RPMI7951 (cell line): Measurements from ENCODE around the gene LRRC49. TPM values are rescaled to one million over a fixed set of nuclear protein-coding genes. Genes with fewer than 3 reads are reported as not detected.
"Not testable (repeated sequence)": the region's sequence is repeated elsewhere in the genome, so short reads cannot be mapped to it uniquely, and the experiment has no call there.

Experiments
- DNase-seq: peaks from one replicate; pipeline ENCODE4 v3.0.0-alpha.2; 2012; ENCODE audit warnings: low read depth
- total RNA-seq: library from RNA; depleted of rRNA; stranded (reverse); fragments of >200 nt; shearing (Covaris generic); gene quantifications from 2 replicates; pipeline ENCODE4 v1.2.3, GENCODE V29; 2014

Gene LRRC49
- total RNA-seq, 1 experiment from 2014 or later = 14.5 TPM

GRCh38 chr15:70995383-70995970, 102.9 kb downstream of the LRRC49 start:
- DNase-seq = no peak

GRCh38 chr15:70998319-70998718, 105.7 kb downstream of the LRRC49 start:
- no peak for DNase-seq

- DNase-seq = no peak
These were observed 109.7 kb downstream of the LRRC49 start for GRCh38 chr15:71002316-71002715.

GRCh38 chr15:71003319-71003718, 110.7 kb downstream of the LRRC49 start:
- peak; percentile 16 for DNase-seq

- DNase-seq = not testable (repeated sequence)
These were observed 111.9 kb downstream of the LRRC49 start for GRCh38 chr15:71004506-71004905.

GRCh38 chr15:71005895-71006294, 113.3 kb downstream of the LRRC49 start:
- DNase-seq = no peak

GRCh38 chr15:71008250-71008870, 115.7 kb downstream of the LRRC49 start:
- DNase-seq = no peak

GRCh38 chr15:71010472-71010871, 117.8 kb downstream of the LRRC49 start:
- no peak for DNase-seq

GRCh38 chr15:71010997-71011396, 118.4 kb downstream of the LRRC49 start:
- no peak for DNase-seq

GRCh38 chr15:71011503-71012155, 119.0 kb downstream of the LRRC49 start:
- DNase-seq = peak; percentile 62

- no peak for DNase-seq
These were observed 120.8 kb downstream of the LRRC49 start for GRCh38 chr15:71013446-71013845.

GRCh38 chr15:71015342-71015741, 122.7 kb downstream of the LRRC49 start:
- no peak for DNase-seq

- not testable (repeated sequence) for DNase-seq
These were observed 138.6 kb downstream of the LRRC49 start for GRCh38 chr15:71031232-71031631.

- not testable (repeated sequence) for DNase-seq
These were observed 142.9 kb downstream of the LRRC49 start for GRCh38 chr15:71035478-71035877.

GRCh38 chr15:71042356-71042922, 149.8 kb downstream of the LRRC49 start:
- no peak for DNase-seq

- DNase-seq = peak; percentile 28
These were observed 150.7 kb downstream of the LRRC49 start for GRCh38 chr15:71043373-71043772.

- peak; percentile 16 for DNase-seq
These were observed 151.4 kb downstream of the LRRC49 start for GRCh38 chr15:71044006-71044405.

- not testable (repeated sequence) for DNase-seq
These were observed 153.5 kb downstream of the LRRC49 start for GRCh38 chr15:71046146-71046545.

- peak; percentile 50 for DNase-seq
These were observed 156.5 kb downstream of the LRRC49 start for GRCh38 chr15:71048913-71049675.

- no peak for DNase-seq
These were observed 157.2 kb downstream of the LRRC49 start for GRCh38 chr15:71049706-71050422.

- DNase-seq = no peak
These were observed 157.8 kb downstream of the LRRC49 start for GRCh38 chr15:71050461-71050860.
